ENCODE results near the gene ZP1. TPM values are rescaled to one million over a fixed set of nuclear protein-coding genes. Genes with fewer than 3 reads are reported as not detected.

ZP1 gene
- total and polyA plus RNA-seq, 4 donors = not detected

DNA sequence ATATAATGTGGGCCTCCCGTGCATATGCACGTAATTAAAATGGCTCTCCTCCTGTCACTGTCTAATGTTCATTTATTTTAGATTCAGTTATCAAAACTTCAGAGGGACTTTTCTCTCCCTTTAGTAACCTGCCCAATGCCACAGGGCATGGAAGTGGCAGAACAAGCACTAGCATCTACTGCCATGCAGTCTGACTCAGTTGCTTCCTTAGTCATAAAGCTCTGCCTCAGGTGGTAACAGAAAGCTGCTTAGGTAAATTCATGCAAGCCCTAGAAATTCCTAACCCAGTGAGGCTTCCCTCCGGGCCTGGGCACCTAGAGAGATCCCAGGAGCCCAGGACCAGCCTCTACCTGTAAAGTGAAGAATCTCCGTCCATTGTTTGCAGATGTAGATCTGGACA, 30.2 kb downstream of the ZP1 start:
- no peak for TF ChIP-seq FOXA2 (IDR thresholded peaks at IDR 0.05)
- no peak for TF ChIP-seq EGR1 (IDR thresholded peaks at IDR 0.05; ENCODE audit: low read depth in 2 of 2)
- TF ChIP-seq YY1 (IDR thresholded peaks at IDR 0.05) = no peak
- TF ChIP-seq, protein P1, sequence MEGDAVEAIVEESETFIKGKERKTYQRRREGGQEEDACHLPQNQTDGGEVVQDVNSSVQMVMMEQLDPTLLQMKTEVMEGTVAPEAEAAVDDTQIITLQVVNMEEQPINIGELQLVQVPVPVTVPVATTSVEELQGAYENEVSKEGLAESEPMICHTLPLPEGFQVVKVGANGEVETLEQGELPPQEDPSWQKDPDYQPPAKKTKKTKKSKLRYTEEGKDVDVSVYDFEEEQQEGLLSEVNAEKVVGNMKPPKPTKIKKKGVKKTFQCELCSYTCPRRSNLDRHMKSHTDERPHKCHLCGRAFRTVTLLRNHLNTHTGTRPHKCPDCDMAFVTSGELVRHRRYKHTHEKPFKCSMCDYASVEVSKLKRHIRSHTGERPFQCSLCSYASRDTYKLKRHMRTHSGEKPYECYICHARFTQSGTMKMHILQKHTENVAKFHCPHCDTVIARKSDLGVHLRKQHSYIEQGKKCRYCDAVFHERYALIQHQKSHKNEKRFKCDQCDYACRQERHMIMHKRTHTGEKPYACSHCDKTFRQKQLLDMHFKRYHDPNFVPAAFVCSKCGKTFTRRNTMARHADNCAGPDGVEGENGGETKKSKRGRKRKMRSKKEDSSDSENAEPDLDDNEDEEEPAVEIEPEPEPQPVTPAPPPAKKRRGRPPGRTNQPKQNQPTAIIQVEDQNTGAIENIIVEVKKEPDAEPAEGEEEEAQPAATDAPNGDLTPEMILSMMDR (IDR thresholded peaks at IDR 0.05; ENCODE audit: low read depth, low read length, missing input control) = no peak
- TF ChIP-seq SP1 (IDR thresholded peaks at IDR 0.05) = no peak
- TF ChIP-seq, protein P2, sequence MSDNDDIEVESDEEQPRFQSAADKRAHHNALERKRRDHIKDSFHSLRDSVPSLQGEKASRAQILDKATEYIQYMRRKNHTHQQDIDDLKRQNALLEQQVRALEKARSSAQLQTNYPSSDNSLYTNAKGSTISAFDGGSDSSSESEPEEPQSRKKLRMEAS (IDR thresholded peaks at IDR 0.05) = no peak
- no peak for TF ChIP-seq JUND (IDR thresholded peaks at IDR 0.05)
- no peak for TF ChIP-seq RXRA (IDR thresholded peaks at IDR 0.05)
- TF ChIP-seq, protein P3, sequence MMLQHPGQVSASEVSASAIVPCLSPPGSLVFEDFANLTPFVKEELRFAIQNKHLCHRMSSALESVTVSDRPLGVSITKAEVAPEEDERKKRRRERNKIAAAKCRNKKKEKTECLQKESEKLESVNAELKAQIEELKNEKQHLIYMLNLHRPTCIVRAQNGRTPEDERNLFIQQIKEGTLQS (IDR thresholded peaks at IDR 0.05) = no peak
- TF ChIP-seq, protein P4, sequence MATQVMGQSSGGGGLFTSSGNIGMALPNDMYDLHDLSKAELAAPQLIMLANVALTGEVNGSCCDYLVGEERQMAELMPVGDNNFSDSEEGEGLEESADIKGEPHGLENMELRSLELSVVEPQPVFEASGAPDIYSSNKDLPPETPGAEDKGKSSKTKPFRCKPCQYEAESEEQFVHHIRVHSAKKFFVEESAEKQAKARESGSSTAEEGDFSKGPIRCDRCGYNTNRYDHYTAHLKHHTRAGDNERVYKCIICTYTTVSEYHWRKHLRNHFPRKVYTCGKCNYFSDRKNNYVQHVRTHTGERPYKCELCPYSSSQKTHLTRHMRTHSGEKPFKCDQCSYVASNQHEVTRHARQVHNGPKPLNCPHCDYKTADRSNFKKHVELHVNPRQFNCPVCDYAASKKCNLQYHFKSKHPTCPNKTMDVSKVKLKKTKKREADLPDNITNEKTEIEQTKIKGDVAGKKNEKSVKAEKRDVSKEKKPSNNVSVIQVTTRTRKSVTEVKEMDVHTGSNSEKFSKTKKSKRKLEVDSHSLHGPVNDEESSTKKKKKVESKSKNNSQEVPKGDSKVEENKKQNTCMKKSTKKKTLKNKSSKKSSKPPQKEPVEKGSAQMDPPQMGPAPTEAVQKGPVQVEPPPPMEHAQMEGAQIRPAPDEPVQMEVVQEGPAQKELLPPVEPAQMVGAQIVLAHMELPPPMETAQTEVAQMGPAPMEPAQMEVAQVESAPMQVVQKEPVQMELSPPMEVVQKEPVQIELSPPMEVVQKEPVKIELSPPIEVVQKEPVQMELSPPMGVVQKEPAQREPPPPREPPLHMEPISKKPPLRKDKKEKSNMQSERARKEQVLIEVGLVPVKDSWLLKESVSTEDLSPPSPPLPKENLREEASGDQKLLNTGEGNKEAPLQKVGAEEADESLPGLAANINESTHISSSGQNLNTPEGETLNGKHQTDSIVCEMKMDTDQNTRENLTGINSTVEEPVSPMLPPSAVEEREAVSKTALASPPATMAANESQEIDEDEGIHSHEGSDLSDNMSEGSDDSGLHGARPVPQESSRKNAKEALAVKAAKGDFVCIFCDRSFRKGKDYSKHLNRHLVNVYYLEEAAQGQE (IDR thresholded peaks at IDR 0.05) = no peak
- no peak for TF ChIP-seq NR2F2 (IDR thresholded peaks at IDR 0.05)
- TF ChIP-seq, protein P5, sequence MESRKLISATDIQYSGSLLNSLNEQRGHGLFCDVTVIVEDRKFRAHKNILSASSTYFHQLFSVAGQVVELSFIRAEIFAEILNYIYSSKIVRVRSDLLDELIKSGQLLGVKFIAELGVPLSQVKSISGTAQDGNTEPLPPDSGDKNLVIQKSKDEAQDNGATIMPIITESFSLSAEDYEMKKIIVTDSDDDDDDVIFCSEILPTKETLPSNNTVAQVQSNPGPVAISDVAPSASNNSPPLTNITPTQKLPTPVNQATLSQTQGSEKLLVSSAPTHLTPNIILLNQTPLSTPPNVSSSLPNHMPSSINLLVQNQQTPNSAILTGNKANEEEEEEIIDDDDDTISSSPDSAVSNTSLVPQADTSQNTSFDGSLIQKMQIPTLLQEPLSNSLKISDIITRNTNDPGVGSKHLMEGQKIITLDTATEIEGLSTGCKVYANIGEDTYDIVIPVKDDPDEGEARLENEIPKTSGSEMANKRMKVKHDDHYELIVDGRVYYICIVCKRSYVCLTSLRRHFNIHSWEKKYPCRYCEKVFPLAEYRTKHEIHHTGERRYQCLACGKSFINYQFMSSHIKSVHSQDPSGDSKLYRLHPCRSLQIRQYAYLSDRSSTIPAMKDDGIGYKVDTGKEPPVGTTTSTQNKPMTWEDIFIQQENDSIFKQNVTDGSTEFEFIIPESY (IDR thresholded peaks at IDR 0.05) = no peak
- TF ChIP-seq GABPA (IDR thresholded peaks at IDR 0.05 in 1 of 2, conservative IDR thresholded peaks at IDR 0.05 in 1 of 2) = no peak
- no peak for TF ChIP-seq HNF4G (IDR thresholded peaks at IDR 0.05)
- TF ChIP-seq FOXA1 (IDR thresholded peaks at IDR 0.05) = no peak
- no peak for TF ChIP-seq TAF1 (conservative IDR thresholded peaks at IDR 0.05)
- TF ChIP-seq RAD21 (IDR thresholded peaks at IDR 0.05) = no peak
- no peak overlapping the region for H3K4me3 ChIP-seq (ENCODE audit: low read depth in 1 of 3, low read length in 3 of 3)
- DNase-seq (ENCODE audit: low spot score) = no peak
- H3K27ac ChIP-seq (ENCODE audit: low read depth in 1 of 2, low read length in 2 of 2) = no peak overlapping the region
- WGBS = 96% methylated on average over 4 of the region's 4 CpGs
- peaks cover 0 to 10% (median 6%) of the 10 kb centered on the region in 4 donors for H3K4me1 ChIP-seq (ENCODE audit: control insufficient read depth in 4 of 4, insufficient read depth in 4 of 4, low read length in 3 of 4)
- H3K27me3 ChIP-seq (ENCODE audit: control insufficient read depth in 4 of 4, insufficient read depth in 4 of 4, low read length in 3 of 4) = no peaks in the 10 kb centered on the region
- H3K9ac ChIP-seq (ENCODE audit: low read depth in 1 of 2, low read length in 2 of 2) = no peak overlapping the region
- peaks cover 8 to 85% (median 75%) of the 10 kb centered on the region in 4 donors for H3K36me3 ChIP-seq (ENCODE audit: control insufficient read depth in 4 of 4, insufficient read depth in 3 of 4, low read depth in 1 of 4, low read length in 3 of 4)
- H3K9me3 ChIP-seq (ENCODE audit: control insufficient read depth in 4 of 4, low read length in 3 of 4) = no peaks in the 10 kb centered on the region

Measured in liver (tissue), 9 donors.